ENCODE measurements around the gene TPO. TPM values are rescaled to one million over a fixed set of nuclear protein-coding genes. Genes with fewer than 3 reads are reported as not detected.
A peak's percentile ranks its signal among the peaks of the same experiment; 100 is the strongest.

The TPO gene
- total RNA-seq, 2 donors from 2014 or later = not detected

GRCh38 chr2:1477196-1478040 is 64.2 kb downstream of the TPO start:
- Mint-ChIP-seq H3K4me3 (no peak overlapping the region), H3K9me3 (peaks cover 2% of the 10 kb centered on the region), H3K27me3 (ENCODE audit: insufficient read depth) (no peaks in the 10 kb centered on the region), H3K4me1 (no peaks in the 10 kb centered on the region), H3K27ac (no peak overlapping the region), H3K36me3 (ENCODE audit: low read depth) (no peaks in the 10 kb centered on the region)
- TF ChIP-seq, protein P1, sequence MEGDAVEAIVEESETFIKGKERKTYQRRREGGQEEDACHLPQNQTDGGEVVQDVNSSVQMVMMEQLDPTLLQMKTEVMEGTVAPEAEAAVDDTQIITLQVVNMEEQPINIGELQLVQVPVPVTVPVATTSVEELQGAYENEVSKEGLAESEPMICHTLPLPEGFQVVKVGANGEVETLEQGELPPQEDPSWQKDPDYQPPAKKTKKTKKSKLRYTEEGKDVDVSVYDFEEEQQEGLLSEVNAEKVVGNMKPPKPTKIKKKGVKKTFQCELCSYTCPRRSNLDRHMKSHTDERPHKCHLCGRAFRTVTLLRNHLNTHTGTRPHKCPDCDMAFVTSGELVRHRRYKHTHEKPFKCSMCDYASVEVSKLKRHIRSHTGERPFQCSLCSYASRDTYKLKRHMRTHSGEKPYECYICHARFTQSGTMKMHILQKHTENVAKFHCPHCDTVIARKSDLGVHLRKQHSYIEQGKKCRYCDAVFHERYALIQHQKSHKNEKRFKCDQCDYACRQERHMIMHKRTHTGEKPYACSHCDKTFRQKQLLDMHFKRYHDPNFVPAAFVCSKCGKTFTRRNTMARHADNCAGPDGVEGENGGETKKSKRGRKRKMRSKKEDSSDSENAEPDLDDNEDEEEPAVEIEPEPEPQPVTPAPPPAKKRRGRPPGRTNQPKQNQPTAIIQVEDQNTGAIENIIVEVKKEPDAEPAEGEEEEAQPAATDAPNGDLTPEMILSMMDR (conservative IDR thresholded peaks at IDR 0.05) = no peak
- Histone ChIP-seq H3K9me3 (ENCODE audit: control insufficient read depth, low read length) (no peaks in the 10 kb centered on the region), H3K27me3 (ENCODE audit: control insufficient read depth, insufficient read depth, low read length, poor library complexity, severe bottlenecking) (no peaks in the 10 kb centered on the region), H3K9ac (ENCODE audit: extremely low read depth, low read length, poor library complexity, severe bottlenecking) (no peak overlapping the region), H3K4me3 (ENCODE audit: low read length) (no peak overlapping the region), H3K27ac (ENCODE audit: low read depth, low read length) (no peak overlapping the region), H3K4me1 (ENCODE audit: control insufficient read depth, insufficient read depth, low read length) (no peaks in the 10 kb centered on the region), H3K36me3 (ENCODE audit: control insufficient read depth, insufficient read depth, low read length) (no peaks in the 10 kb centered on the region)
- 96% methylated on average over 52 to 76 of the region's 76 CpGs for WGBS, 2 experiments (ENCODE audit: insufficient coverage in 1 of 2, insufficient read length in 1 of 2)
- no peak for DNase-seq

DNA sequence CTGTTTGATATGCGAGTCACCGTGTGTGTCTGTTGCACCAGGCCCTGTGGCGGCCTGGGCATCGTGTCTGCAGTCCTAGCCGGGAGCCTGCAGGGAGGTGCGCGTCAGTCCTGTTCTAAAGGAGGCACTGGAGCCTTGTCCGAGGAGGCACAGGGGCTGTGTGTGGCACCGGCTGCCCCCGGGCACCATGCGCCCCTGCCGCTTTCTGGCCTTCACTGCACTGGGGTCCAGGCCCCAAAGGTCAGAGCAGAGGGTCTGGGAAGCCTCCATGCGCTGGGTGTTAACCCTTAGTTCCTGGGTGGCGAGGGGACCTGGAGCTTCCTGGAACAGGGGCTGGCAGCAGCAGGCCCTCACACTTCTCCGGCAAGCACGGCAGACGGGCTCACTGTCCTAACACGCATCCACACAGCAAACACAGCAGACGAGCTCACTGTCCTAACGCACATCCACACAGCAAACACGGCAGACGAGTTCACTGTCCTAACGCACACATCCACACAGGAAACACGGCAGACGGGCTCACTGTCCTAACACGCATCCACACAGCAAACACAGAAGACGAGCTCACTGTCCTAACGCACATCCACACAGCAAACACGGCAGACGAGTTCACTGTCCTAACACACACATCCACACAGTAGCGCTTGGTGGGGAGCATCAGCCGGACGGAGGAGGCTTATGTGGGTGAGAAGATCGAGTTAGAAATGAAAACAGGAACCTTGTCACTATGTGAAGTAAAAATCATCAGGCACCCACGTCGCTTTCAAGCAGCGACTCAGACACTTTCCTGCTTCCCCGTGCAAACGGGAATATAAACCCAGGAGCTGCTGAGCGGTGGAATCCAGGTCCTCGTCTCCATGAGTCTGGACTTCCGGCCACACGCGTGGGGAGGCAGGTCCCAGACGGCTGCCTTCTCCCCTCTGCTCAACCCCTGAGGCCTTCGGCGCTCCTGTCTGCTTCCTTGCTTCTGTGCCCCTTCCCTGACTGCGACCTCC is 65.3 kb downstream of the TPO start:
- TF ChIP-seq, protein P1 (conservative IDR thresholded peaks at IDR 0.05) = no peak
- no peaks in the 10 kb centered on the region for H3K9me3 ChIP-seq (ENCODE audit: control insufficient read depth, low read length)
- no peak overlapping the region for H3K27ac ChIP-seq (ENCODE audit: low read depth, low read length)
- H3K36me3 ChIP-seq (ENCODE audit: control insufficient read depth, insufficient read depth, low read length) = no peaks in the 10 kb centered on the region
- no peak overlapping the region for H3K9ac ChIP-seq (ENCODE audit: extremely low read depth, low read length, poor library complexity, severe bottlenecking)
- no peaks in the 10 kb centered on the region for H3K4me1 Mint-ChIP-seq
- no peaks in the 10 kb centered on the region for H3K36me3 Mint-ChIP-seq (ENCODE audit: low read depth)
- H3K9me3 Mint-ChIP-seq = peaks cover 2% of the 10 kb centered on the region
- no peaks in the 10 kb centered on the region for H3K27me3 Mint-ChIP-seq (ENCODE audit: insufficient read depth)
- no peaks in the 10 kb centered on the region for H3K27me3 ChIP-seq (ENCODE audit: control insufficient read depth, insufficient read depth, low read length, poor library complexity, severe bottlenecking)
- H3K4me3 ChIP-seq (ENCODE audit: low read length) = no peak overlapping the region
- DNase-seq = peak; percentile 42
- whole genome bisulfite sequencing, 2 experiments (ENCODE audit: insufficient coverage in 1 of 2, insufficient read length in 1 of 2) = 90 to 91% methylated on average over 29 to 48 of the region's 48 CpGs
- no peak overlapping the region for H3K4me3 Mint-ChIP-seq
- H3K27ac Mint-ChIP-seq = no peak overlapping the region
- H3K4me1 ChIP-seq (ENCODE audit: control insufficient read depth, insufficient read depth, low read length) = no peaks in the 10 kb centered on the region

DNA sequence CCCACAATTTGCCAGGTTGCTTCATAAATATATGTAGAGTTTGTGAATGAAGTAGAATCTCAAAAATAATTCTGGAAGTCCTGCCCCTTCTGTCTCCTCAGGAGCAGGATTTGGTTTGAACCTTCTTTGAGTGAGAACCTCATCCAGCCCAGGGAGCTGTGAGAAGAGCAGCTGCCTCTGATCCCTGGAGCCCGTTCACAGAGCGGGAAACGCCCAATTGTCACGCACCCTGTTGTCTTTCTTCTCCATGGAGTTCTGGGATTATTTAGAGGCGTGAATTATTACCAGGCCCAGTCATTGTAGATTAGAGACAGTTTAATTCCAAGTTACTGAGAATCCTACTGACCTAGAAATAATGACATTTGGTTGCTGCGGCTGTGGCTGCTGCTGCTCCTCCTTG is 66.1 kb downstream of the TPO start:
- Mint-ChIP-seq H3K4me1 (no peaks in the 10 kb centered on the region), H3K36me3 (ENCODE audit: low read depth) (no peaks in the 10 kb centered on the region), H3K4me3 (no peak overlapping the region), H3K27me3 (ENCODE audit: insufficient read depth) (no peaks in the 10 kb centered on the region), H3K27ac (no peak overlapping the region), H3K9me3 (peaks cover 2% of the 10 kb centered on the region)
- Histone ChIP-seq H3K27ac (ENCODE audit: low read depth, low read length) (no peak overlapping the region), H3K4me1 (ENCODE audit: control insufficient read depth, insufficient read depth, low read length) (no peaks in the 10 kb centered on the region), H3K9me3 (ENCODE audit: control insufficient read depth, low read length) (no peaks in the 10 kb centered on the region), H3K4me3 (ENCODE audit: low read length) (no peak overlapping the region), H3K27me3 (ENCODE audit: control insufficient read depth, insufficient read depth, low read length, poor library complexity, severe bottlenecking) (no peaks in the 10 kb centered on the region), H3K9ac (ENCODE audit: extremely low read depth, low read length, poor library complexity, severe bottlenecking) (no peak overlapping the region), H3K36me3 (ENCODE audit: control insufficient read depth, insufficient read depth, low read length) (no peaks in the 10 kb centered on the region)
- WGBS, 2 experiments (ENCODE audit: insufficient coverage in 1 of 2, insufficient read length in 1 of 2) = 85 to 91% methylated on average over 6 of the region's 6 CpGs
- TF ChIP-seq, protein P1 (conservative IDR thresholded peaks at IDR 0.05) = no peak
- no peak for DNase-seq
